Skin of body (tissue), 2 donors: ENCODE measurements around the gene CHTF18. TPM values are rescaled to one million over a fixed set of nuclear protein-coding genes. Genes with fewer than 3 reads are reported as not detected.
"Not testable (repeated sequence)": the region's sequence is repeated elsewhere in the genome, so short reads cannot be mapped to it uniquely, and the experiment has no call there.

Experiments used
- DNase-seq: peaks from one replicate; lab custom pipeline; 2025; lab: John Stamatoyannopoulos, UW
- total RNA-seq: library from RNA; depleted of rRNA; stranded (reverse); fragments of >200 nt; gene quantifications from one replicate; pipeline ENCODE4 v1.2.3, GENCODE V29; 2014

The CHTF18 gene
- total RNA-seq, 1 donor from 2014 or later, result 10.1 TPM

- DNase-seq, result no peak
Observed at GRCh38 chr16:804193-805048, 16.0 kb downstream of the CHTF18 start.

DNA sequence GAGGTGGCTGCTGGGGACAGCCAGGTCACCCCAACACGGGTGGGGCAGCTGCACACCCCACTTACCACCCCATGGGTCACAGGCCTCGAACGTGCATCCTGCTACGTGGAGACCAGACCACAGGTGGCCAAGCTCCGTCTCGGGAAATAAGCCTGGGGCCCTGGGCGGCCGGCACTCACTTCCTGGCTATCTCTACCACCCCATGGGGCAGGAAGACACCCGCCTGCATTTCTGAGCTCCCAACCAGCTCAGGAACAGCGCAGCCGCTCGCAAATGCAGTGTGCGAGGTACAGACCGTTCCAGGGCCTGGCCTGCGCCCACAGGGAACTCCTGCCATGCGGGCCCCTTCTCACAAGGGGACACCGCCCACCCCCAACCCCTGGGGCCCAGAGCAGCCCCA lies 17.1 kb downstream of the CHTF18 start:
- DNase-seq, result no peak

DNA sequence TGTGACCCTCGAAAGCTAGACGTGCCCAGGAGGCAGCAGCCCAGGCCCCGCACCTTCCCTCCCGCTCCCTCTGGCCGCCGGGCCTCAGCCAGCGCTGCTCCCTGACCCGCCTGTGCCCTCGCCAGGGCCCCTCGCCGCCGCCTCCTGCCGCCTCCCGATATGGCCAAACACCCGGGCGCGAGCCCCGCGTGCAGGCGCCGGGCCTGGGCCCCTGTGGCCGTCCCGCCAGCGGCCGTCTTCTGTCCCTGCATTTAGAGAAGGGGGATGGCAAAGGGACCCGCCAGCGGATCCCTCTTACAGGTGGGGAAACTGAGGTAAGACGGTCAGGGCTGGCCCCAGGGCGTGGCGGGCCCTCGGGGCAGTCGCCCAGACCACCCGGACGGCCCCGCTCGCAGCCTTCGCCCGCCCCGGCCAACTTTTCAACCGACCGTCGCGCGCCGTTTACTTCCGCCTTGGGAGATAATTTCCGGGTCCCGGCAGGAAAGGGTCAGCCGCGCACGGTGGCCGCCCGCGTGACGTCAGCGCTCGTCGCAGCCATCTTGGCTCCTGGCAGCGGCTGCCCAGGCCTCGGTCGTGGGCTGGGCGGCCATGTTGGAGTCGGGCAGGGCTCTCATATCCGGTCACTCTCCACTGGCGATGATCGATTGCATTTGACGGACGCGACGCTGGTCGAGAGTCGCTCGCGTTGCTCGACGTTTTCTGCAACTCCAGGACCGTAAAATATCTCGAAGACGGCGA lies 19.1 kb downstream of the CHTF18 start:
- DNase-seq, result peak; percentile 91

- no peak for DNase-seq
Observed at GRCh38 chr16:808085-808386, 19.6 kb downstream of the CHTF18 start.

GRCh38 chr16:813204-813915 lies 24.9 kb downstream of the CHTF18 start:
- DNase-seq, result no peak

DNA sequence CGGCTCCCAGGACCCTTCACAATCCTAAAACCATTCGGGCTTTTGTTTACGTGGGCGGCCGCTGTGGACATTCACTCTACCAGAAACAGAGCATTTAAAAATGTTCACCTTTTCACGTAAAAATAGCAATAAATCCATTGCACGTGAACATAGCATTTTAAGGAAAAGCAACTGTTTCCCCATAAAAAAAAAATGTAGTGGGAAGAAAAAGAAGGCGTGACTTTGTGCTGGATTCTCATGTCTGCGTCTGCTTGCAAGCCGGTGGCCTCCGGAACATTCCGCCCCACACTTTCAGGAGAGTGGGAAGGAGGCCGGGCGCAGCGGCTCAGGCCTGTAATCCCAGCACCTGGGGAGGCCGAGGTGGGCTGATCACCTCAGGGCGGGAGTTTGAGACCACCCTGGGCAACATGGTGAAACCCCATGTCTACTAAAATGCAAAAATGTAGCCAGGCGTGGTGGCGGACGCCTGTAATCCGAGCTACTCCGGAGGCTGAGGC lies 25.5 kb downstream of the CHTF18 start:
- DNase-seq, result no peak

GRCh38 chr16:814974-815373 lies 26.6 kb downstream of the CHTF18 start:
- no peak for DNase-seq

DNA sequence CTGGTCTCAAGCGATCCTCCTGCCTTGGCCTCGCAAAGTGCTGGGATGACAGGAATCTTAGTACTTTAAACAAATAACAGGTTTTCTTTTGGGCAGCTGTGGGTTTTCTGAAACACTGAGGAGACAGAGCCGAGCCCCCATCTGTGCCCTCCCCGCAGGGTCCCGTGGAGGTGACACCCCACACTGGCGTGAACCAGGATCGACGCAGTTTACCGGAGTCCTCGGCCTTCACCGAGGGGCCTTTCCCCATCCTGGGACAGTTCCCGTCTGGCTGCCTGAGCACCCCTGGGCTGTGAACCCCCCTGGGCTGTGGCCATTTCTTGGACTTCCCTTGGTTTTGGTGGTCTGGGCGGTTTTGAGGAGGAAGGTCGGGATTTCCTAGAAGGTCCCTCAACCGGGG lies 27.4 kb downstream of the CHTF18 start:
- DNase-seq, result no peak

GRCh38 chr16:817001-817906 lies 28.8 kb downstream of the CHTF18 start:
- DNase-seq, result no peak

- no peak for DNase-seq
Observed at GRCh38 chr16:818132-818531, 29.7 kb downstream of the CHTF18 start.

GRCh38 chr16:818592-818991 lies 30.2 kb downstream of the CHTF18 start:
- no peak for DNase-seq

GRCh38 chr16:819336-820043 lies 31.1 kb downstream of the CHTF18 start:
- DNase-seq, result no peak

DNA sequence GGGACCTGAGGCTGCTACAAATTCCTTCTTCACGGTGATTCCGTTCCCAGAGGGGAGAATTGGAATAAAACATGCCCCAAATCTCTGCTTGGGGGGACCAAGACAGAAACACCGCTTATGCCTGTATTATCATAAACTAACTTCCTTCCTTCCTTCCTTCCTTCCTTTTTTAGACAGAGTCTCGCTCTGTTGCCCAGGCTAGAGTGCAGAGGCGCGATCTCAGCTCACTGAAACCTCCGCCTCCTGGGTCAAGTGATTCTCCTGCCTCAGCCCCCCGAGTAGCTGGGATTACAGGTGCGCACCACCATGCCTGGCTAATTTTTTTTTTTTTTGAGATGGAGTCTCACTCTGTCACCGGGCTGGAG lies 31.6 kb downstream of the CHTF18 start:
- DNase-seq, result not testable (repeated sequence)

- DNase-seq, result no peak
Observed at GRCh38 chr16:820748-821147, 32.3 kb downstream of the CHTF18 start.

DNA sequence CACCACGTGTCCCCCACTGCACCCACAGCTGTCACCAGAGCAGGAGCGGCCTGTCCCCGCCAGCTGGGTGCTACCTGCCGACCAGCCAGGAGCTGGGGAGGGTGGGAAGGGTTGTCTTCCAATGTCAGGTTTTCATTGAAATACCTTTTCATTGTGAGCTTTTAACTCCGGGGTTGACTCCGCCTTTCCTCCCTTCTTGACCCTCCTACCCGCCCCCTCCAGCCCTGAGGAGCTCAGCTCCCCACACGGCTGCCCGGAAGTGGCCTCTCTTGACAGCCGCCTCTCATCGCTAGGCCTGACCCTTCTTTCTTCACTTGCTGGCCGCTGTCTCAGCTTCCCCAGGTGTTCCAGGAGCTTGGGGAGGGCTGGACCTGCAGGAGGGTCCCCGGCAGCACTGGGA lies 33.3 kb downstream of the CHTF18 start:
- DNase-seq, result no peak

- DNase-seq, result no peak
Observed at GRCh38 chr16:822174-822908, 33.9 kb downstream of the CHTF18 start.

DNA sequence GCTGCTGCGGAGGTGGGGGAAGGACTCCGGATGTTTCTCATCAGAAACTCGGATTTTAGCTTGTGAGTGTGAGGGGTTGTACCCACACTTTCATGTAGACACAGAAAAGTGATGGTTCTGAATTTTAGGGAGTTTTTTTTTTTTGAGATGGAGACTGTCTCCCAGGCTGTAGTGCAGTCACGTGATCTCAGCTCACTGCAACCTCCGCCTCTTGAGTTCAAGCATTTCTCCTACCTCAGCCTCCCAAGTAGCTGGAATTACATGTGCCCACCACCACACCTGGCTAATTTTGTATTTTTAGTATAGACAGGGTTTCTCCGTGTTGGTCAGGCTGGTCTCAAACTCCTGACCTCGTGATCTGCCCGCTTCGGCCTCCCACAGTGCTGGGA lies 34.5 kb downstream of the CHTF18 start:
- DNase-seq, result no peak

DNA sequence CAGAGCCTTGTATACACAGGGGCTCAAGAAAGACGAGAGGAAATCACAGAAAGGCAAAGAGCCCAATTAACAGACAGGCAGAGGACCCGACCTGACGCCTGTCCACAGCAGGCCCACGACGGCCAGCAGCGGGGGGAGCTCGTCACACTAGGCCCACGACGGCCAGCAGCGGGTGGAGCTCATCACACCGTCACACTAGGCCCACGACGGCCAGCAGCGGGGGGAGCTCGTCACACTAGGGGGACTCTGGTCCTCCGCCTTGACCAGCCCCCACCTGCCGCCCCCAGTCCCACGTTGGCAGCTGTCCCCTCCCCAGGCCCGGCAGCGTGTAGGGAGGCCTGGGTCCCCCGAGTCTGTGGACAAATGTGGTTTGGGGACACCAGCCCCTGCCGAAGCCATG lies 35.8 kb downstream of the CHTF18 start:
- DNase-seq, result no peak

DNA sequence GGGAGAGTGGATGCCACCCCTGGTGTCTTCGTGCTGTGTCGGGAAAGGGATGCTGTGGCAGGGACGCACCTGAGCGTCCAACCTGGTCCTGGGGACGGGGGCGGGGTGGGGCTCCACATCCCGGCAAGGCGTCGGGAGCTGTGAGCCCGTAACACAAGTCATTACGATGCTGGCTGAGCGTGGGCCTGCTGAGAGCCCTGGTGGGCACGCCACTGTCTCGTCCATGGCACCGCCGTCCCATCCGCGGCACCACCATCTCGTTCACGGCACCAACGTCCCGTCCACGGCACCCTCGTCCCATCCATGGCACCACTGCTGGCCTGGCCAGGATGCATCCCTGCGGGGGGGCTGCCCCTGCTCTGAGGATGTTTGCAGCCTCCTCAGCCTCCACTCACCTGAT lies 36.2 kb downstream of the CHTF18 start:
- no peak for DNase-seq
